NCI-H82 treated with DMSO at 0.1 percent for 48 hours (cell line): ENCODE data around the gene ZNF208.
"Not testable (repeated sequence)": the region's sequence is repeated elsewhere in the genome, so short reads cannot be mapped to it uniquely, and the experiment has no call there.

ENCODE experiments used
- DNase-seq: peaks from one replicate; lab custom pipeline; 2025; ENCODE audit not compliant: unreplicated experiment; lab: John Stamatoyannopoulos, UW

Gene ZNF208

GRCh38 chr19:21885516-21885915 lies 125.2 kb downstream of the ZNF208 start:
- DNase-seq = not testable (repeated sequence)

GRCh38 chr19:21884786-21885185 lies 126.0 kb downstream of the ZNF208 start:
- not testable (repeated sequence) for DNase-seq

- no peak for DNase-seq
Observed at GRCh38 chr19:21883516-21883915, 127.2 kb downstream of the ZNF208 start.
